ENCODE data around the gene MOGAT2.
"Not testable (repeated sequence)": the region's sequence is repeated elsewhere in the genome, so short reads cannot be mapped to it uniquely, and the experiment has no call there.

The MOGAT2 gene

GRCh38 chr11:75719340-75720239, 2.0 kb downstream of the MOGAT2 start:
- DNase-seq = no peak

- DNase-seq = no peak
Observed at GRCh38 chr11:75720639-75721038, 3.0 kb downstream of the MOGAT2 start.

- no peak for DNase-seq
Observed at GRCh38 chr11:75721852-75722668, 4.4 kb downstream of the MOGAT2 start.

GRCh38 chr11:75722669-75723042, 5.0 kb downstream of the MOGAT2 start:
- DNase-seq = no peak

- no peak for DNase-seq
Observed at GRCh38 chr11:75725547-75726320, 8.1 kb downstream of the MOGAT2 start.

- no peak for DNase-seq
Observed at GRCh38 chr11:75728992-75729391, 11.4 kb downstream of the MOGAT2 start.

GRCh38 chr11:75731095-75731494, 13.5 kb downstream of the MOGAT2 start:
- DNase-seq = no peak

GRCh38 chr11:75733071-75733430, 15.4 kb downstream of the MOGAT2 start:
- no peak for DNase-seq

- peak; percentile 35 for DNase-seq
Observed at GRCh38 chr11:75733431-75734107, 15.9 kb downstream of the MOGAT2 start.

- no peak for DNase-seq
Observed at GRCh38 chr11:75734491-75735180, 17.0 kb downstream of the MOGAT2 start.

- DNase-seq = no peak
Observed at GRCh38 chr11:75735181-75735845, 17.7 kb downstream of the MOGAT2 start.

- no peak for DNase-seq
Observed at GRCh38 chr11:75737314-75737713, 19.7 kb downstream of the MOGAT2 start.

GRCh38 chr11:75740681-75741080, 23.0 kb downstream of the MOGAT2 start:
- DNase-seq = no peak

- DNase-seq = not testable (repeated sequence)
Observed at GRCh38 chr11:75743159-75743558, 25.5 kb downstream of the MOGAT2 start.

GRCh38 chr11:75743711-75744563, 26.3 kb downstream of the MOGAT2 start:
- DNase-seq = no peak

- no peak for DNase-seq
Observed at GRCh38 chr11:75745807-75746206, 28.2 kb downstream of the MOGAT2 start.

- not testable (repeated sequence) for DNase-seq
Observed at GRCh38 chr11:75748729-75749273, 31.2 kb downstream of the MOGAT2 start.

- DNase-seq = not testable (repeated sequence)
Observed at GRCh38 chr11:75754933-75755332, 37.3 kb downstream of the MOGAT2 start.

- no peak for DNase-seq
Observed at GRCh38 chr11:75757651-75758050, 40.0 kb downstream of the MOGAT2 start.

- DNase-seq = no peak
Observed at GRCh38 chr11:75759832-75760231, 42.2 kb downstream of the MOGAT2 start.
